Fibroblast of villous mesenchyme (primary cell): ENCODE measurements around the gene ARHGAP6. TPM values are rescaled to one million over a fixed set of nuclear protein-coding genes. Genes with fewer than 3 reads are reported as not detected.
A peak's percentile ranks its signal among the peaks of the same experiment; 100 is the strongest.

ENCODE experiments used
- DNase-seq: peaks from one replicate; pipeline ENCODE4 v3.0.0-alpha.2; 2010; ENCODE audit warnings: low read depth
- H3K4me3 ChIP-seq: 2 replicates; pipeline ENCODE4 v1.5.1; 2011; ENCODE audit warnings: low read depth, mild to moderate bottlenecking, low read length
- CTCF ChIP-seq: IDR thresholded peaks from 2 replicates; pipeline ENCODE4 v1.5.1; 2012; ENCODE audit warnings: low read depth, mild to moderate bottlenecking, low read length; ENCODE audit not compliant: insufficient read depth
- total RNA-seq: library from RNA; depleted of rRNA; stranded (reverse); fragments of >200 nt; gene quantifications from 2 replicates; pipeline ENCODE4 v1.2.3, GENCODE V29; 2012

ARHGAP6 gene
- total RNA-seq, 1 donor: 1.7 TPM

GRCh38 chrX:11380187-11380844 lies 285.4 kb downstream of the ARHGAP6 start:
- H3K4me3 ChIP-seq: no peak overlapping the region
- TF ChIP-seq CTCF: no peak
- peak; percentile 27 for DNase-seq

- TF ChIP-seq CTCF: no peak
- no peak for DNase-seq
- no peak overlapping the region for H3K4me3 ChIP-seq
Measured at GRCh38 chrX:11376163-11376562, 289.6 kb downstream of the ARHGAP6 start.

GRCh38 chrX:11375614-11376119 lies 290.1 kb downstream of the ARHGAP6 start:
- no peak overlapping the region for H3K4me3 ChIP-seq
- DNase-seq: peak; percentile 18
- no peak for TF ChIP-seq CTCF

- DNase-seq: no peak
- TF ChIP-seq CTCF: no peak
- H3K4me3 ChIP-seq: no peak overlapping the region
Measured at GRCh38 chrX:11374570-11374969, 291.1 kb downstream of the ARHGAP6 start.

GRCh38 chrX:11371106-11371505 lies 294.6 kb downstream of the ARHGAP6 start:
- no peak for DNase-seq
- TF ChIP-seq CTCF: no peak
- H3K4me3 ChIP-seq: no peak overlapping the region

- no peak overlapping the region for H3K4me3 ChIP-seq
- DNase-seq: peak; percentile 48
- no peak for TF ChIP-seq CTCF
Measured at GRCh38 chrX:11367609-11368430, 297.9 kb downstream of the ARHGAP6 start.
